ENCODE data around the gene MLX.

DNA sequence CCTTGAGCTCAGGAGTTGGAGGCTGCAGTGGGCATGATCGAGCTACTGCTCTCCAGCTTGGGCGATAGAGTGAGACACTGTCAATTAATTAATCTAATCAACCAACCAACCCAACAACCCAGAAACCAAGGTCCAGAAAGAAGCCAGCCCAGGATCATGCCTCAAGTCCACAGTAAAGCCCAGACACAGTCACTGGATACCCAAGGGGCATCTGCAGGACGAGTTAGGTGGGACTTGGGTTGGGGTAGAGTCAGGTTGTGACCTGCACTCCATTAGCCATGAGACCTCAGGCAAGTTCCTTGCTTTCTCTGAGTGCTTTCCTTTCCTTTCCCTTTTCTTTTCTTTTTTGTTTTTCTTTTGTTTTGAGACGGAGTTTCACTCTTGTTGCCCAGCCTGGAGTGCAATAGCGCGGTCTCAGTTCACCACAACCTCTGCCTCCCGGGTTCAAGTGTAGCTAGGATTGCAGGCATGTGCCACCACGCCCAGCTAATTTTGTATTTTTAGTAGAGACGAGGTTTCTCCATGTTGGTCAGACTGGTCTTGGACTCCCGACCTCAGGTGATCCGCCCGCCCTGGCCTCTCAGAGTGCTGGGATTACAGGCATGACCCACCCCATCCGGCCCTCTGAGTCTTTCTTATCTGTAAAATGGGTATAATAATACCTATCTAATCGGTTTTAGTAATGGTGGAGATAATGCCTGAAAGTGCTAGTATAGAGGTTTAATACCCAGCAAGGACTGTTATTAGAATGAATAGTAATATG, 17.7 kb upstream of the MLX start:
- TF ChIP-seq GATA3 (IDR thresholded peaks at IDR 0.05; ENCODE audit: low read depth, low read length) (no peak), GATA2 (IDR thresholded peaks at IDR 0.05; ENCODE audit: low read depth, low read length) (no peak)
